AG09319 (cell line): ENCODE data around the gene KCNC3.
"Not testable (repeated sequence)": the region's sequence is repeated elsewhere in the genome, so short reads cannot be mapped to it uniquely, and the experiment has no call there.

ENCODE experiments used
- DNase-seq: peaks from one replicate; pipeline ENCODE4 v3.0.0-alpha.2; 2010; ENCODE audit warnings: low read depth; ENCODE audit errors: extremely low read depth
- TF ChIP-seq, protein P1 (sequence below): IDR thresholded peaks from 2 replicates; pipeline ENCODE4 v1.5.1; 2011; ENCODE audit warnings: low read depth, mild to moderate bottlenecking, inconsistent platforms, low read length, moderate library complexity

Gene KCNC3

GRCh38 chr19:50359328-50359818 is 30.2 kb upstream of the KCNC3 start:
- DNase-seq = no peak
- TF ChIP-seq, protein P1, sequence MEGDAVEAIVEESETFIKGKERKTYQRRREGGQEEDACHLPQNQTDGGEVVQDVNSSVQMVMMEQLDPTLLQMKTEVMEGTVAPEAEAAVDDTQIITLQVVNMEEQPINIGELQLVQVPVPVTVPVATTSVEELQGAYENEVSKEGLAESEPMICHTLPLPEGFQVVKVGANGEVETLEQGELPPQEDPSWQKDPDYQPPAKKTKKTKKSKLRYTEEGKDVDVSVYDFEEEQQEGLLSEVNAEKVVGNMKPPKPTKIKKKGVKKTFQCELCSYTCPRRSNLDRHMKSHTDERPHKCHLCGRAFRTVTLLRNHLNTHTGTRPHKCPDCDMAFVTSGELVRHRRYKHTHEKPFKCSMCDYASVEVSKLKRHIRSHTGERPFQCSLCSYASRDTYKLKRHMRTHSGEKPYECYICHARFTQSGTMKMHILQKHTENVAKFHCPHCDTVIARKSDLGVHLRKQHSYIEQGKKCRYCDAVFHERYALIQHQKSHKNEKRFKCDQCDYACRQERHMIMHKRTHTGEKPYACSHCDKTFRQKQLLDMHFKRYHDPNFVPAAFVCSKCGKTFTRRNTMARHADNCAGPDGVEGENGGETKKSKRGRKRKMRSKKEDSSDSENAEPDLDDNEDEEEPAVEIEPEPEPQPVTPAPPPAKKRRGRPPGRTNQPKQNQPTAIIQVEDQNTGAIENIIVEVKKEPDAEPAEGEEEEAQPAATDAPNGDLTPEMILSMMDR = no peak

DNA sequence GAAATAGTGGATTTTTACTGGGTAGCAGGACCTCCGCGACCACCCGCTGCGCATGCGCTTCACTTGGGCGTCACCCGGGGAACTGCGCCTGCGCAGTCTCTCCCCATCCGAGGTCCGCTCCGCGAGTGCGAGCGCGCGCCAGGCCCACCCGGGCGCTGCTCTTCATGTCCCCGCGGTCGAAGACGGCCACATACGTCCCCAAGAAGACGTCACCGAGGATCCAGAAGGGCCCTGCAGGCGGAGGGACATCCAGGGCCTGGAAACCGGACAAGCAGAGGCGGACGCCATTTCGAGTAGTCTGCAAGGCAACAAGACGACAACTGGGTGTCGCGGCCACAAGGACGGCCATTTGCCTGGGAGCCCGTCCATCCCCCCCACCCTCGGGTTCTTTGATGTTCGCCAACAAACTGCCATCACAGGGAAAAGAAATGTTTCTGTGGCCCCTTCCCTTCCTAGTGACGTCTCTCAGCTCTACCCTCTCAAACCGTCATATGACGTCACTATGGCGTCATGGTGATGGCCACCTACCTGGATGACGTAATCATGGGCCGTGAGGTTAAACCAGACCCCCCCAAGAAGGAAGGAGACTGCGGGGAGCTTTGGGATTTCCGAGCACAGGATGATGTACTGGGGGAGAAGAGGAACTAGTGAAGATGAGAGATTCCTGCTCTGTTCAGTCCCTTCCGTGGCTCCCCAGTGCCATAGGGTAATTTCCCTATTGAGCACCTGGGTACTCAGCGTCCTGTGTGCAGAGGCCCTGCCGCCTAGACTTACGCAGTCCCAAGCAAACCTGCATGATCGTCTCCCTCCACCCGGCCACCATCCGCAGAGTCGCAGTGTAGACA is 29.5 kb upstream of the KCNC3 start:
- TF ChIP-seq, protein P1 = no peak
- no peak for DNase-seq

DNA sequence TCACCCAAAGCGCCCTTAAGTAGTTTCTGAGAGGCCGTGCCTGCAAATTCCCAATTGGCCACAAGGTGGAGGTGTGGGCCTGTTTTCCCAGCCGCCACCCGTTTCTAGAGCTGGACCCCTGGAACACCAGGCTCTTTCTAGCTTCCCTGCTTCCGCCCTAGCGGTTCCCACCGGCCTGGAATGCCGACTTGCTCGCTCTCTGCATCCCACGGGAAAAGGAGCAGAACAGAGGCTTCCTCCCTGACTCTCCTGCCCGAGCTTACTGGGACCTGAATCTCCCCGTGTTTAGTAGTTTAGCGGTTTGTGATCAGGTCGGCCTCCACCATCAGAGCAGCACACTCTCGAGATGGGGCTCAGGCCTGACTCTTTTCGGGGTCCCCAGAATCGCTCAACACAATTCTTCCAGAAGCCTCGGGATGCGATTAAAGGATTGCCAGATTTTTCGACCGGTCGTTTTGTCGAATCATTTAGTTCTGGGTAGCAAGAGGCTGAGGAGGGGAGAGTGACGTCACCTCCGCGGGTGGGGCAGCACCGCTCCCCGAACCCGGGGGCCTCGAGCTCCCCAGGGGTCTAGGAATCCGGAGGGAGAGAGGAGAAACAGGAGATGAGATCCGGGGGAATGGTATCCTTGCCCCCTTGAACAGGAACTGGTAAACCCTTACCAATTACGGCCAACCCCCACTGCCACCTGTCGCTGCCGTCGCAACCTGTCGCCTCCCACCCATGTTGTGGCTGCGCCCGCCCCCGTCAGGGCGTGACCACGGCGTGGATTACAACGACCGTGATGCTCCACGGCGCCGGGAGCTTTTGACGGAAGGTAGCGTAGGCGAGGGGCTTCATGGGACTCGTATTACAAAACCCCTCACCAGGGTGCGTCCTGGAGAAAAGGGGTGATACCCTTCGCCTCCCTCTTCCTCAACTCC is 28.3 kb upstream of the KCNC3 start:
- TF ChIP-seq, protein P1 = peak; percentile 86

GRCh38 chr19:50356691-50357177 is 27.6 kb upstream of the KCNC3 start:
- TF ChIP-seq, protein P1 = no peak
- DNase-seq = no peak

More for the DNA sequence above, 28.3 kb upstream of the KCNC3 start:
- no peak for DNase-seq

- DNase-seq = not testable (repeated sequence)
These were observed 24.3 kb upstream of the KCNC3 start for GRCh38 chr19:50353487-50353880.

- no peak for DNase-seq
- TF ChIP-seq, protein P1 = no peak
These were observed 23.1 kb upstream of the KCNC3 start for GRCh38 chr19:50352242-50352641.

GRCh38 chr19:50349277-50350057 is 20.3 kb upstream of the KCNC3 start:
- DNase-seq = no peak
- TF ChIP-seq, protein P1 = no peak

DNA sequence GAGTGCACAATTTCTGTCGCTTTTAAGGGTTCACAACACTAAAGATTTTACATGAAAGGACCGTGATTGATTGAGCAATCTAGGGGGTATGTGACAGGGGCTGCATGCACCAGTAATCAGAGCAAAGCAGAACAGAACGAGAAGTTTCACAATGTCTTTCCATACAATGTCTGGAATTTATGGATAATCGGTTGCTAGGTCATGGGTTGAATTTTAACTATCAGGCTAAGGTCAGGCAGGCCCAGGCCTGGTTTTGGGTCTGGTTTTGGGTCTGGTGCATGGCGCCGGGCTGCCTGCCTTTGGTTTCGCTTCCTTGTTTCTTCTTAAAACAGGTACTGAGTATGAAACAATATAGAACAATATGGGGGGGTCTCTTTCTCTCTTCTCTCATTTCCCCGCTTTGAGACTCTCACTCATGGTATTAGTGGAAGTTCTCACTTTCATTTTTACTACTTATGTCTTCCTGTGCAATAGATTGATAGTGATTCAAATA is 18.0 kb upstream of the KCNC3 start:
- not testable (repeated sequence) for DNase-seq
